Dermis blood vessel endothelial cell (primary cell): ENCODE measurements around the gene STYX. TPM values are rescaled to one million over a fixed set of nuclear protein-coding genes. Genes with fewer than 3 reads are reported as not detected.

ENCODE experiments used
- DNase-seq: peaks from one replicate; pipeline ENCODE4 v3.0.0; 2010
- total RNA-seq: library from RNA; depleted of rRNA; stranded (reverse); fragments of >200 nt; gene quantifications from 2 replicates; pipeline ENCODE4 v1.2.3, GENCODE V29; 2014

Gene STYX
- total RNA-seq, 1 donor from 2014 or later: 23.8 TPM

DNA sequence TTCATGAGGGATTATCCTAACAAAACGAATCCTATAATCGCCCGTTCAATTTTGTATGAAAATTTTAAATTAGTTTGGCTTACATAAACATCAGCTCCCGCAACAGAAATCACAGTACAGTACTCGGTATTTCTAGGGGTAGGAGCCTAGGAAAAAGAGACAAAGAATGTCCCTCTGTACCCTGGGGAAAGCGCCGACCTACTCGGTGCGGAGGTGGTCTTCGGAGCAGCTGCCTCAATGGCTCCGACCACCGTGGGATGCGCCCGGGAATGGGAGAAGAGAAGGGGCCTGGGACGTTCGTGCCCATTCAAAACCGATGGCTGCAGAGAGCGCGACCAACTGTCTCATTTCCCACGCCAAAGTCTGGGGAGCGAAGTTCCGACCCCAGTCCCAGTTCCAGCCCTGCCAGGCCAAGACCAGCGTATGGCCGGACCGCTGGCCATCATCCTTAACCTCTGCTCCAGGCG, 60.8 kb downstream of the STYX start:
- DNase-seq: peak; percentile 55

DNA sequence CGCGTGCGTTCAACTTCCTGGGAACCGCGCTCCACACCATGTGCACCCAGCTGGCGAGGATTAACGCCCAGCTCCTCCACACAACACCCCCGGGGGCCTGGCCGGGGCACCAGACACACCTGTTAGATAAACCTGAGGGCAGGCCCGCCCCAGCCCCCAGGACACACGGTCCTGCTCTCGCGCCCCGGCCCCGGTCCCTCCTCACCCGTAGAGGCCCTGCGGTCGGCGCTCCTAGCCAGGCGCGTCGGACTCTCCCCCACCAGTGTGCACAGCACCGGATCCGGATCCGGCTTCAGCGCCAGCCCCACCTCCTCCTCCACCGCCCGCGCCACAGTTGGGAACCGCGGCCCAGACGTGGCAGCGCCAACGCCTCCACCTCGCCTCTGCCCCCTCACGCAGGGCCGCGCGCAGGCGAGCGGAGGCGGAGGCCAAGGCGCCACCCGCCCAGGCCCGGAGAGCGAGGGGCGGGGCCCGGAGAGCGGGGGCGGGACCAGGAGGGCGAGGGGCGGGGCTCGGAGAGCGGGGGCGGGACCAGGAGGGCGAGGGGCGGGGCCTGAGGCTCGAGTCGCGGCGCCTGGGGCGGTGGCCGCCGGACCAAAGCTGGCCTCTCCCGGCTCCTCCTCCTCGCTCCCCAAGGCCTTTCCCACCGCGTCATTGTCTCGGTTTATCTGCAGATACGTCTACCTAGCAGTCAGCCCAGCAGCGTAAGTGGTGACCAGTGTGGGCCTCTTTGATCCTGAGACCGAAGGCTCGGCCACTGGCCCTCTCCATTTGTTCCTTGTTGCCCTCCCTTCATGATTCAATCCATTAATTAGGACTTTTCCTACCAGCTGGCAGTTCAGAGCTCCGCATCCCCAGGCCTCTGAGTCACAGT, 61.5 kb downstream of the STYX start, which contains the start of gene GNPNAT1:
Gene GNPNAT1 (minus strand): TSS at position 385 of the 874 bp plus-strand sequence. CDS start 6,957 bp downstream, outside the sequence.
- DNase-seq: peak; percentile 97

DNA sequence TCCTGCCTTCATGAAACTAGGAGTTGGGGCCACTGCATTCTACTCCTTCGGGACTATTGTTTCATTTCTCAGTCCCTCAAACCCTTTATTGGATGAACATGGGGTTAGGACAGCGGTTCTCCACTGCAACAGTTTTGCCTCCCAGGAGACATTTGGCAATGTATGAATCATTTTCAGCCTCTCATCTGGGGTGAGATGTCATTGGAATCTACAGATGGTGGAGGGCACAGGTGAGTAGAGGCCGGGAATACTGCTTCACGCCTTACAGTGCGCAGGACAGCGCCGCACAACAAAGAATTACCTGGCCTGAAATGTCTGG, 62.1 kb downstream of the STYX start:
- no peak for DNase-seq

DNA sequence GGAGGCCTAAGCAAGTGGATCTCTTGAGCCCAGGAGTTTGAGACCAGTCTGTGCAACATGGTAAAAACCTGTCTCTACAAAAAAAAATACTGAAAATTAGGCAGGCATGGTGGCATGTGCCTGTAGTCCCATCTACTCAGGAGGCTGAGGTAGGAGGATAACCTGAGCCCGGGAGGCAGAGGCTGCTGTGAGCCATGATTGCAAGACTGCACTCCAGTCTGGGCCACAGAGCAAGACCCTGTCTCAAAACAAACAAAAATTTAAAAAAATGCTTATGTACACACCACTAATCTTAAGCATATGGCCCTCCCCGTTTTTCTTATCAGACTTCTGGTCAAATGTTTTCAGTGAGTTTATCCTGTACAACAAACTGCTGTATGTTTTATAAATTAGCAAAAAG, 63.1 kb downstream of the STYX start:
- no peak for DNase-seq

DNA sequence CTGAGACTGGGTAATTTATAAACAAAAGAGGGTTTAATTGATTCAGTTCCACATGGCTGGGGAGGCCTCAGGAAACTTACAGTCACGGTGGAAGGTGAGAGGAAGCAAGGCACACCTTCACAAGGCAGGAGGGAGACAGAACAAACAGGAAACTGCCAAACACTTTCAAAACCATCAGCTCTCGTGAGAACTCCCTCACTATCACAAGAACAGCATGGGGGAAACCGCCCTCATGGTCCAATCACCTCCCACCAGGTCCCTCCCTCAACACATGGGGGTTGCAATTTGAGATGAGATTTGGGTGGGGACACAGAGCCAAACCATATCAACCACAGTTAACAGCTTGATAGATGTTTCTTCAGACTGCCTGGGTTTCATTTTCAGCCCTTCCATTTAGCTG, 67.7 kb downstream of the STYX start:
- DNase-seq: no peak

DNA sequence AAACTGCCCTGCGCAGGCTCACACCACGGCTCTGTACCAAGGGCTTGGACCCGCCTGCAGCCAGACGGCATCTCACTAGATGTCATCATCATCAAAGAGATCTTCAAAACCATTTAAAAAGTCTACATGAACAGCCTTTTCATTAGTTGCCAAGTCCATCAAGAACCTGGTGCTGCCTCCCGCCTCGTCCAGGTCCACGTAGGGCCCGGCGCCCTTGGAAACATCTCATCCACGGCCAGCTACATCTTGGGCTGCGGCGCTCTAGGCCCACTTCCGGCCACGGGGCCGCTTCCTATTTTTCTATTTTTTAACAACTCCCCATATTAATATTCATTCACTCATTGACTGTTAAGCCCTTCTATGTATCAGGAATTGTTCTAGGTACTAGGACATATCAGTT, 68.9 kb downstream of the STYX start:
- no peak for DNase-seq

DNA sequence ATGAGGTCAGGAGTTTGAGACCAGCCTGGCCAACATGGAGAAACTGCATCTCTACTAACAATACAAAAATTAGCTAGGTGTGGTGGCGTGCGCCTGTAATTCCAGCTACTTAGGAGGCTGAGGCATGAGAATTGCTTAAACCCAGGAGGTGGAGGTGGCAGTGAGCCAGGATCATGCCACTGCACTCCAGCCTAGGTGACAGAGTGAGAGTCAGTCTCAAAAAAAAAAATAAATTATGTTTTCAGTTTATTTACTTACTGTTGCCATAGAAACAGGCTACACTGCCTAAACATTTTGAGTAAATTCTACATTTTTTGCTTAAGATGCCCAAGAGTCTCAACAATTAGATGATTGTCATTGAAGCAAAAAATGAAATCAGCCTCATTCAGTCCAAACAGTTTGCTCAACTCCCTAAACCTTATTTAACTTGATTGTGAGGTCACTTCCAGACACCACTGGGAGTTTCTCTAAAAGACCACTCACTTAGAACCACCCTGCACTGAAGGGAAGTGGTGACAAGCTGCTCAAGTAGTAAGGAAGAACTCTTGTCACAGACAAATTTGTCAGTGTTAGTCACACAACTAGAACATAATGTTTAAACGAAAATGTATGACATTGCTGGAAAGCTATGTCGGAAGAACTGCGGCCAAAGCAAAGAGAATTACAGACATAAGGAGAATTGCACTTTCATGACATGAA, 71.2 kb downstream of the STYX start:
- DNase-seq: peak; percentile 33

DNA sequence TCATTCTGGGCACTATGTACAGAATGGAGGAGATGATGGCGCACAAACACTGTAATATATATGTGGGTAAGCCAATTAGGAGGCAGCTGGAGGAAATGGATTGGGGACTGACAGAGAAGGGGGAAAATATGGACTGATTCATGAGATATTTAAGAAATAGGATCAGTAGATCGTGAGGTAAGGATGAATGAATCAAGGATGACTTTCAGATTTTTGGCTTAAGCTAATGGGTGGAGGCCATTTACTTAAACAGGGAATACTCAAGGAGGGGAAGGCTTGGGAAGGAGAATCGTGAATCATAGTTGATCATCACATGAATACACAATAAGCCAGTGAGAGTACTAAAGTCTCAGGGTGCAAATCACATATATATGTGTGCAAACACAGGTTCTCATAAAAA, 72.6 kb downstream of the STYX start:
- DNase-seq: no peak

DNA sequence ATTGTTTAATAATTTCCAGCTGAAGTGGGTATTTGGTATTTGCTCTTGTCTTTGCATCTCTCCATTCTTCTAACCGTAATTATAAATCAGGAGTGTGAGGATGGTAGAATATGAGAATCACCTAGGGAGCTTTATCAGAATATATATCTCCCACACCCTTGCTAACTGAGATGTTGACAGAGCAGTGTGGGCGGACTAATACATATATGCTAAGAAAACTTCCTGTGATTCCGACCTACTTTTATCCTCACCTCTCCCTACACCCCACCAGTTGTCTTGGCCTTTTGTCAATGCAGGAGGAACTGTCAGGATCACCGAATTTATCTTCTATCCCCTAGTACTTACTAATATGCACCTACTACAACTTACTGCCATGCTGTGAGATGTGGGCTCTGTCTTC, 76.1 kb downstream of the STYX start:
- DNase-seq: no peak

DNA sequence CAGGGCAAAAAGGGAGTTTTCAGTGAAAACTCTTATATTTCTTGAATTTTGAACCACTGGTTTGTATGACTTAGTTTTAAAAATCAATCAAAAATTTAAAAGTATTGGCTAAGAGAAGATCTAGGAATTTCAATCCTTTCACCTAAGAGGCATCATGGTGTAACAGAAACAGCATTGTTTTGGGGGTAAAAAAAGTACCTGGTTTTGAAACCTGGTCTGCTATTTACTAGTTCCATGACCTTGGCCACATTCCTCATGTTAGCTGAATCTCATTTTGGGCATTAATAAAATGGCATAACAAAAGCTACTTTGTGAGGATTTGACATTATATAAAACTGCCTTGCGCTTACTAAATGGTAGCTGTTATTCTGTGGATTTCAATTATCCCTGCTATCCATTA, 78.1 kb downstream of the STYX start:
- no peak for DNase-seq

DNA sequence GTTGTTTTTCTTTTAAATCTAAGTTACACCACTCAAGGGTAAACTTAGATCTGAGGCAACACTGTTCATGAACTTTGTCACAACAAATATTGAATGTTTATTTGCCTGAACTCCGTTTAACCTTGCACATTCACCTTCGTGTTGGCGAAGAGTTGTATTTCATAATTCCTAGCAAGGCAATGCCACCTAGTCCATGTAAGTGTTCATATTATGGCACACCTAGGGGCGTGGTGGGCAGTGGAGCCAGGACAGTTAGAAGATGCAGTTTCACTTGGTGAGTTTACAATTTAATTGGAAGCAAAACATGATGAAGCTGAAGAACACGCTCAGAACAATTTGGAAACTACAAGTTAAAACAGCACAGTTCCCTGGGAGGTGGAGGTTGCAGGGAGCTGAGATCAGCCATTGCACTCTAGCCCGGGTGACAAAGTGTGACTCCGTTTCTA, 91.9 kb downstream of the STYX start:
- no peak for DNase-seq

DNA sequence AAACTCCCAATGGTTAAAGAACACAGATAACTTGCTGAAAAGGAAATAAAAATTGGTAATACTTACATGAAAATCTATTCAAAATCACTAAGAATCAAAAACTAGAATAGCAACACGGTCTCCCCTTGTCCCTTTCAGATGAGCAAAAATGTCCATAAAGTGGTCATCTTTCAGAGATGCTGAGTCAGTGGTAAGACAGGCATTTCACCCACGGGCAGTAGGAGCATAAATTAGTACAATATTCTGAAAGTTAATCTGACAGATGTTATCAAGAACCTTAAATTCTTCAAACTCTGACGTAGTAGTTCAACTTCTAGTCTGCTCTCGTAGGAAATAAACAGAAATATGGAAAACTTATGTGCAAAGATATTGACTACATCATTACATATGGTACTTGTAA, 94.5 kb downstream of the STYX start:
- no peak for DNase-seq

Other genes starting within 250 kb of the STYX start
- gene TXNDC16, start 177.7 kb upstream of the STYX start, total RNA-seq: 3.4 and 4.7 TPM in 2 replicates
- 1.4 and 2.2 TPM in 2 replicates for gene GPR137C, start 177.3 kb upstream of the STYX start, total RNA-seq
- gene ERO1A, start 34.6 kb upstream of the STYX start, total RNA-seq: 105 and 122 TPM in 2 replicates
- gene PSMC6, start 23.0 kb upstream of the STYX start, total RNA-seq: 129 and 168 TPM in 2 replicates
- 23.8 and 33.8 TPM in 2 replicates for gene GNPNAT1, start 61.4 kb downstream of the STYX start, total RNA-seq
- gene FERMT2, start 220.9 kb downstream of the STYX start, total RNA-seq: 84.2 and 102 TPM in 2 replicates